IMR-90 (cell line): ENCODE data around the gene EPB41L4A.

Experiments
- BHLHE40 ChIP-seq: fragments of 150-350 bp; IDR thresholded peaks from 2 replicates; pipeline ENCODE4 v1.6.1; 2016; ENCODE audit warnings: mild to moderate bottlenecking, low read depth, low read length
- CTCF ChIP-seq: conservative IDR thresholded peaks from 2 replicates; pipeline ENCODE4 v1.5.1; 2012; ENCODE audit warnings: mild to moderate bottlenecking, low read depth, low read length, improper control_type of control experiment
- MAZ ChIP-seq: IDR thresholded peaks from 2 replicates; pipeline ENCODE4 v1.6.1; 2012; ENCODE audit warnings: low read depth, mild to moderate bottlenecking, low read length, improper control_type of control experiment, moderate library complexity, borderline replicate concordance
- NFE2L2 ChIP-seq: fragments of 150-350 bp; IDR thresholded peaks from 2 replicates; pipeline ENCODE4 v1.6.1; 2016; ENCODE audit warnings: low read depth, mild to moderate bottlenecking, low read length
- POLR2A ChIP-seq: IDR thresholded peaks from 2 replicates; pipeline ENCODE4 v1.6.1; 2012; ENCODE audit warnings: mild to moderate bottlenecking, low read depth, low read length
- RAD21 ChIP-seq: IDR thresholded peaks from 2 replicates; pipeline ENCODE4 v1.6.1; 2012; ENCODE audit warnings: low read length, improper control_type of control experiment
- RCOR1 ChIP-seq: IDR thresholded peaks from 2 replicates; pipeline ENCODE4 v1.6.1; 2012; ENCODE audit warnings: mild to moderate bottlenecking, low read length, improper control_type of control experiment; ENCODE audit not compliant: insufficient replicate concordance
- RFX5 ChIP-seq: IDR thresholded peaks from 2 replicates; pipeline ENCODE4 v1.8.0; 2012; ENCODE audit warnings: low read depth, mild to moderate bottlenecking, low read length, moderate library complexity
- SMC3 ChIP-seq: fragments of 150-350 bp; IDR thresholded peaks from 2 replicates; pipeline ENCODE4 v1.6.1; 2016; ENCODE audit warnings: low read depth, mild to moderate bottlenecking, antibody characterized with exemption, low read length, moderate library complexity
- USF2 ChIP-seq: fragments of 150-350 bp; IDR thresholded peaks from 2 replicates; pipeline ENCODE4 v1.6.1; 2017; ENCODE audit warnings: mild to moderate bottlenecking, antibody characterized with exemption, low read length, low read depth
- TF ChIP-seq, protein P1 (sequence below): fragments of 150-350 bp; IDR thresholded peaks from 2 replicates; pipeline ENCODE4 v1.6.1; 2016; ENCODE audit warnings: low read depth, mild to moderate bottlenecking, low read length, moderate library complexity, borderline replicate concordance

GRCh38 chr5:112316006-112316405 is 103.1 kb downstream of the EPB41L4A start:
- no peak for TF ChIP-seq CTCF
- TF ChIP-seq, protein P1, sequence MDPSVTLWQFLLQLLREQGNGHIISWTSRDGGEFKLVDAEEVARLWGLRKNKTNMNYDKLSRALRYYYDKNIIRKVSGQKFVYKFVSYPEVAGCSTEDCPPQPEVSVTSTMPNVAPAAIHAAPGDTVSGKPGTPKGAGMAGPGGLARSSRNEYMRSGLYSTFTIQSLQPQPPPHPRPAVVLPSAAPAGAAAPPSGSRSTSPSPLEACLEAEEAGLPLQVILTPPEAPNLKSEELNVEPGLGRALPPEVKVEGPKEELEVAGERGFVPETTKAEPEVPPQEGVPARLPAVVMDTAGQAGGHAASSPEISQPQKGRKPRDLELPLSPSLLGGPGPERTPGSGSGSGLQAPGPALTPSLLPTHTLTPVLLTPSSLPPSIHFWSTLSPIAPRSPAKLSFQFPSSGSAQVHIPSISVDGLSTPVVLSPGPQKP, result no peak
- TF ChIP-seq RFX5, result no peak
- TF ChIP-seq MAZ, result no peak
- no peak for TF ChIP-seq POLR2A
- TF ChIP-seq RCOR1, result no peak
- no peak for TF ChIP-seq SMC3
- no peak for TF ChIP-seq RAD21
- TF ChIP-seq USF2, result no peak
- no peak for TF ChIP-seq NFE2L2
- no peak for TF ChIP-seq BHLHE40
